H1 (cell line): ENCODE results near the gene LPO. TPM values are rescaled to one million over a fixed set of nuclear protein-coding genes. Genes with fewer than 3 reads are reported as not detected.
A peak's percentile ranks its signal among the peaks of the same experiment; 100 is the strongest.

Experiments
- BCL11A ChIP-seq, 2 experiments: IDR thresholded peaks; one replicate each; pipeline ENCODE4 v1.6.1; 2011; ENCODE audit warnings: low read depth in 2 of 2, low read length in 2 of 2, mild to moderate bottlenecking in 2 of 2
- CEBPB ChIP-seq: IDR thresholded peaks from 2 replicates; pipeline ENCODE4 v1.6.1; 2012; ENCODE audit warnings: low read depth, low read length
- EP300 ChIP-seq, 2 experiments: IDR thresholded peaks; 1 replicate in 1 of 2; 2 replicates in 1 of 2; pipeline ENCODE4 v1.6.1; 2011 to 2012; ENCODE audit warnings: low read depth in 2 of 2, low read length in 2 of 2, mild to moderate bottlenecking in 2 of 2, borderline replicate concordance in 1 of 2, inconsistent platforms in 1 of 2, moderate library complexity in 1 of 2
- GTF2F1 ChIP-seq: IDR thresholded peaks from 2 replicates; pipeline ENCODE4 v1.6.1; 2012; ENCODE audit warnings: low read depth, low read length, improper control_type of control experiment, borderline replicate concordance
- POLR2A ChIP-seq, 2 experiments: IDR thresholded peaks; 1 replicate in 1 of 2; 2 replicates in 1 of 2; pipeline ENCODE4 v1.6.1; 2011; ENCODE audit warnings: low read depth in 2 of 2, low read length in 2 of 2, mild to moderate bottlenecking in 2 of 2; ENCODE audit errors: control extremely low read depth in 1 of 2
- RNF2 ChIP-seq: fragments of 200-900, 300-1000 bp; sonication (generic); IDR thresholded peaks from 2 replicates; pipeline ENCODE4 v1.7.1; 2016; ENCODE audit warnings: borderline replicate concordance, low read depth, mild to moderate bottlenecking, antibody characterized with exemption, low read length; ENCODE audit not compliant: poor library complexity, severe bottlenecking; ENCODE audit errors: missing control alignments
- SP1 ChIP-seq: IDR thresholded peaks from 2 replicates; pipeline ENCODE4 v1.6.1; 2011; ENCODE audit warnings: low read depth, low read length
- polyA plus RNA-seq, 7 experiments: library from polyadenylated mRNA; depleted of rRNA in 3 of 7; stranded (reverse) in 5 of 7; unstranded in 2 of 7; fragments of >200 nt in 5 of 7; fragments of 200-250 nt in 2 of 7; gene quantifications; 1 replicate in 5 of 7; 2 replicates in 1 of 7; 4 replicates in 1 of 7; pipeline versions ENCODE4 v1.2.1 to v1.2.3, GENCODE V29; 2011 to 2013; ENCODE audit warnings: missing spikeins in 2 of 7, mixed read lengths in 2 of 7
- total RNA-seq: library from RNA; stranded (reverse); fragmentation: NEBNext Ultra II Directional; extraction: Animal tissue kit (Norgen Biotek cat#: 25700); gene quantifications from 2 replicates; pipeline ENCODE4 v1.2.1, GENCODE V29; 2021
- TF ChIP-seq, protein P1 (sequence below): fragments of 300-600 bp; sonication (generic); IDR thresholded peaks from 2 replicates; pipeline ENCODE4 v1.7.1; 2012; ENCODE audit warnings: low read length, moderate library complexity, mild to moderate bottlenecking, inconsistent platforms; ENCODE audit not compliant: insufficient replicate concordance

The LPO gene
- total and polyA plus RNA-seq, 2 of the 8 experiments (the other 6 are each of a cell fraction or from before 2014, with no cell fraction given) = 0.38 to 0.52 TPM

DNA sequence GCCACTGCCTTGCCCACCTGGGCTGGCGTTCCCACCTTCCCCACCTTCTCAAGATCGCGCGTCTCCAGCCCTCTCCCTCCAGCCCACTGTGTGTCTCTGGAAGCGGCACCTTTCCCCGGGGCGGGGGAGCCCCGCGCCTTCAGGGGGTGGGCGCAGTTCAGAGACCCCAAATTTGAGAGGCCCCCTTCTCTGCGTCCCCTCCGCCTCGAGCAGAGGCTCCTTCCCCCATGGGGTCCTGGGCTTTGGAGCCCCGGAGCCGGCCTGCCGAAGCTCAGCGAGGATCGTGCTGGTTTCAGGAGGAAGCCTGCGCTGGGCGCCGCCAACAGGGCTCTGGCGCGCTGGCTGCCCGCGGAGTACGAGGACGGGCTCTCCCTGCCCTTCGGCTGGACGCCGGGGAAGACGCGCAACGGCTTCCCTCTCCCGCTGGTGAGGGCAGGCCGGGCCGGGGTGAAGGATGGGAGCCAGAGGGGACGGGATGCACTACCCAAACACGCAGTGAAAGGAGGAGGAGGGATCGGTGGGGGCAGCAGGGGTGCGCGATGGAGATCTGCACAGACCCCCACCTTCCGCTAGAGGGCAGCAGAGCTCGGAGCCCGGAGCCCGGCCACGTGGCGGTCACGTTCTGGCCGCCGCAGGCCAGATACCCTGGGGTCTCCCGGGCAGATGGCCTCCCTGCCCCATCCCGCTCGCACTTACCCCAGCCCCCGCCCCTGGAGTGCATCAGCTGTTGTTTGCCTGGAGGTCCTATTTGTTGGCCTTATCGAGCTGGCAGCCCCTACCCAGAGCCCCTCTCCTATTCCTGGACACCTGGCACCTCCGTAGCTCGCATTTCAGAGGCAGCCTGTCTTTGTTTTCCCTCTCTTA is 11.1 kb downstream of the LPO start (continued):
- TF ChIP-seq BCL11A (IDR thresholded peaks at IDR 0.05; ENCODE audit: low read depth in 2 of 2, low read length in 2 of 2) (no peak), POLR2A (IDR thresholded peaks at IDR 0.05; ENCODE audit: control extremely low read depth in 1 of 2, low read depth in 2 of 2, low read length in 2 of 2) (no peak), SP1 (no peak), CEBPB (no peak), GTF2F1 (peak; percentile 65; the same call in 1 of the 2 replicates), RNF2 (peak; percentile 53), EP300 (IDR thresholded peaks at IDR 0.05; ENCODE audit: borderline replicate concordance in 1 of 2, low read depth in 2 of 2, low read length in 2 of 2) (peak in 1 of 2 experiments; percentile 42; a peak in 1 of 3 replicates)
- TF ChIP-seq, protein P1, sequence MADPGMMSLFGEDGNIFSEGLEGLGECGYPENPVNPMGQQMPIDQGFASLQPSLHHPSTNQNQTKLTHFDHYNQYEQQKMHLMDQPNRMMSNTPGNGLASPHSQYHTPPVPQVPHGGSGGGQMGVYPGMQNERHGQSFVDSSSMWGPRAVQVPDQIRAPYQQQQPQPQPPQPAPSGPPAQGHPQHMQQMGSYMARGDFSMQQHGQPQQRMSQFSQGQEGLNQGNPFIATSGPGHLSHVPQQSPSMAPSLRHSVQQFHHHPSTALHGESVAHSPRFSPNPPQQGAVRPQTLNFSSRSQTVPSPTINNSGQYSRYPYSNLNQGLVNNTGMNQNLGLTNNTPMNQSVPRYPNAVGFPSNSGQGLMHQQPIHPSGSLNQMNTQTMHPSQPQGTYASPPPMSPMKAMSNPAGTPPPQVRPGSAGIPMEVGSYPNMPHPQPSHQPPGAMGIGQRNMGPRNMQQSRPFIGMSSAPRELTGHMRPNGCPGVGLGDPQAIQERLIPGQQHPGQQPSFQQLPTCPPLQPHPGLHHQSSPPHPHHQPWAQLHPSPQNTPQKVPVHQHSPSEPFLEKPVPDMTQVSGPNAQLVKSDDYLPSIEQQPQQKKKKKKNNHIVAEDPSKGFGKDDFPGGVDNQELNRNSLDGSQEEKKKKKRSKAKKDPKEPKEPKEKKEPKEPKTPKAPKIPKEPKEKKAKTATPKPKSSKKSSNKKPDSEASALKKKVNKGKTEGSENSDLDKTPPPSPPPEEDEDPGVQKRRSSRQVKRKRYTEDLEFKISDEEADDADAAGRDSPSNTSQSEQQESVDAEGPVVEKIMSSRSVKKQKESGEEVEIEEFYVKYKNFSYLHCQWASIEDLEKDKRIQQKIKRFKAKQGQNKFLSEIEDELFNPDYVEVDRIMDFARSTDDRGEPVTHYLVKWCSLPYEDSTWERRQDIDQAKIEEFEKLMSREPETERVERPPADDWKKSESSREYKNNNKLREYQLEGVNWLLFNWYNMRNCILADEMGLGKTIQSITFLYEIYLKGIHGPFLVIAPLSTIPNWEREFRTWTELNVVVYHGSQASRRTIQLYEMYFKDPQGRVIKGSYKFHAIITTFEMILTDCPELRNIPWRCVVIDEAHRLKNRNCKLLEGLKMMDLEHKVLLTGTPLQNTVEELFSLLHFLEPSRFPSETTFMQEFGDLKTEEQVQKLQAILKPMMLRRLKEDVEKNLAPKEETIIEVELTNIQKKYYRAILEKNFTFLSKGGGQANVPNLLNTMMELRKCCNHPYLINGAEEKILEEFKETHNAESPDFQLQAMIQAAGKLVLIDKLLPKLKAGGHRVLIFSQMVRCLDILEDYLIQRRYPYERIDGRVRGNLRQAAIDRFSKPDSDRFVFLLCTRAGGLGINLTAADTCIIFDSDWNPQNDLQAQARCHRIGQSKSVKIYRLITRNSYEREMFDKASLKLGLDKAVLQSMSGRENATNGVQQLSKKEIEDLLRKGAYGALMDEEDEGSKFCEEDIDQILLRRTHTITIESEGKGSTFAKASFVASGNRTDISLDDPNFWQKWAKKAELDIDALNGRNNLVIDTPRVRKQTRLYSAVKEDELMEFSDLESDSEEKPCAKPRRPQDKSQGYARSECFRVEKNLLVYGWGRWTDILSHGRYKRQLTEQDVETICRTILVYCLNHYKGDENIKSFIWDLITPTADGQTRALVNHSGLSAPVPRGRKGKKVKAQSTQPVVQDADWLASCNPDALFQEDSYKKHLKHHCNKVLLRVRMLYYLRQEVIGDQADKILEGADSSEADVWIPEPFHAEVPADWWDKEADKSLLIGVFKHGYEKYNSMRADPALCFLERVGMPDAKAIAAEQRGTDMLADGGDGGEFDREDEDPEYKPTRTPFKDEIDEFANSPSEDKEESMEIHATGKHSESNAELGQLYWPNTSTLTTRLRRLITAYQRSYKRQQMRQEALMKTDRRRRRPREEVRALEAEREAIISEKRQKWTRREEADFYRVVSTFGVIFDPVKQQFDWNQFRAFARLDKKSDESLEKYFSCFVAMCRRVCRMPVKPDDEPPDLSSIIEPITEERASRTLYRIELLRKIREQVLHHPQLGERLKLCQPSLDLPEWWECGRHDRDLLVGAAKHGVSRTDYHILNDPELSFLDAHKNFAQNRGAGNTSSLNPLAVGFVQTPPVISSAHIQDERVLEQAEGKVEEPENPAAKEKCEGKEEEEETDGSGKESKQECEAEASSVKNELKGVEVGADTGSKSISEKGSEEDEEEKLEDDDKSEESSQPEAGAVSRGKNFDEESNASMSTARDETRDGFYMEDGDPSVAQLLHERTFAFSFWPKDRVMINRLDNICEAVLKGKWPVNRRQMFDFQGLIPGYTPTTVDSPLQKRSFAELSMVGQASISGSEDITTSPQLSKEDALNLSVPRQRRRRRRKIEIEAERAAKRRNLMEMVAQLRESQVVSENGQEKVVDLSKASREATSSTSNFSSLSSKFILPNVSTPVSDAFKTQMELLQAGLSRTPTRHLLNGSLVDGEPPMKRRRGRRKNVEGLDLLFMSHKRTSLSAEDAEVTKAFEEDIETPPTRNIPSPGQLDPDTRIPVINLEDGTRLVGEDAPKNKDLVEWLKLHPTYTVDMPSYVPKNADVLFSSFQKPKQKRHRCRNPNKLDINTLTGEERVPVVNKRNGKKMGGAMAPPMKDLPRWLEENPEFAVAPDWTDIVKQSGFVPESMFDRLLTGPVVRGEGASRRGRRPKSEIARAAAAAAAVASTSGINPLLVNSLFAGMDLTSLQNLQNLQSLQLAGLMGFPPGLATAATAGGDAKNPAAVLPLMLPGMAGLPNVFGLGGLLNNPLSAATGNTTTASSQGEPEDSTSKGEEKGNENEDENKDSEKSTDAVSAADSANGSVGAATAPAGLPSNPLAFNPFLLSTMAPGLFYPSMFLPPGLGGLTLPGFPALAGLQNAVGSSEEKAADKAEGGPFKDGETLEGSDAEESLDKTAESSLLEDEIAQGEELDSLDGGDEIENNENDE = no peak
